Sigmoid colon (tissue), 7 donors: Measurements from ENCODE around the gene OR11H7. TPM values are rescaled to one million over a fixed set of nuclear protein-coding genes. Genes with fewer than 3 reads are reported as not detected.
"Not testable (repeated sequence)": the region's sequence is repeated elsewhere in the genome, so short reads cannot be mapped to it uniquely, and the experiment has no call there.

Experiments
- DNase-seq: peaks from one replicate; pipeline ENCODE4 v3.0.0-alpha.2; 2019
- H3K27ac ChIP-seq, 4 donors: fragments of 200-600 bp; sonication (generic); one replicate each; pipeline ENCODE4 v1.5.1; 2016 to 2019; ENCODE audit warnings: mild to moderate bottlenecking in 1 of 4
- H3K27me3 ChIP-seq, 3 donors: fragments of 200-600 bp; sonication (generic); one replicate each; pipeline ENCODE4 v1.5.1; 2019; ENCODE audit warnings: mild to moderate bottlenecking in 1 of 3
- H3K36me3 ChIP-seq, 4 donors: fragments of 200-600 bp; sonication (generic); one replicate each; pipeline ENCODE4 v1.5.1; 2016 to 2019
- H3K4me1 ChIP-seq, 4 donors: fragments of 200-600 bp; sonication (generic); one replicate each; pipeline ENCODE4 v1.5.1; 2017 to 2019
- H3K4me3 ChIP-seq, 4 donors: fragments of 200-600 bp; sonication (generic); one replicate each; pipeline ENCODE4 v1.5.1; 2017 to 2019; ENCODE audit warnings: mild to moderate bottlenecking in 2 of 4, moderate library complexity in 1 of 4
- H3K9me3 ChIP-seq, 4 donors: fragments of 200-600 bp in 3 of 4; sonication (generic) in 3 of 4; one replicate each; pipeline versions ENCODE4 v1.5.1 to v1.6.1; 2013 to 2019
- EP300 ChIP-seq, 4 donors: sonication (generic); formaldehyde crosslinking; IDR thresholded peaks; one replicate each; pipeline ENCODE4 v1.6.1; 2017; ENCODE audit warnings: antibody characterized with exemption in 4 of 4
- POLR2A ChIP-seq, 2 donors: fragments of 450-650 bp; IDR thresholded peaks; one replicate each; pipeline ENCODE4 v1.6.1; 2016; ENCODE audit warnings: antibody characterized with exemption in 2 of 2, mild to moderate bottlenecking in 2 of 2, moderate library complexity in 2 of 2
- POLR2AphosphoS5 ChIP-seq, 4 donors: sonication (generic); formaldehyde crosslinking; IDR thresholded peaks; one replicate each; pipeline ENCODE4 v1.6.1; 2017; ENCODE audit warnings: antibody characterized with exemption in 4 of 4
- WGBS, 2 donors: extraction: QIAGEN DNeasy Blood & Tissue Kit; methylation state at CpG; one replicate each; pipeline ENCODE4 v1.1.7; 2013; 5-methylcytosine and 5-hydroxymethylcytosine counted together
- intact Hi-C: fragments of 100-400 bp; cut with DNase I; formaldehyde crosslinking; loops from one replicate; pipeline ENCODE4 v1.15.1; 2023
- polyA plus RNA-seq, 3 donors: library from polyadenylated mRNA; stranded (reverse); fragments of 200-250 nt; gene quantifications; one replicate each; pipeline ENCODE4 v1.2.3, GENCODE V29; 2013
- total RNA-seq, 4 donors: library from RNA; depleted of rRNA; stranded (reverse); fragments of >200 nt; gene quantifications; one replicate each; pipeline ENCODE4 v1.1.0, GENCODE V29; 2016
- TF ChIP-seq, protein P1 (sequence below), 4 experiments: fragments of 450-650 bp in 3 of 4; fragments of 200-600 bp in 1 of 4; IDR thresholded peaks; one replicate each; pipeline ENCODE4 v1.5.1; 2016 to 2019; ENCODE audit warnings: antibody characterized with exemption in 4 of 4, mild to moderate bottlenecking in 3 of 4, moderate library complexity in 2 of 4
- donor health status: healthy with polysubstance abuse.
- donor health status: Bipolar disorder and iron deficiency.
- donor health status: healthy.

Gene OR11H7
- total and polyA plus RNA-seq, 7 donors, result not detected

DNA sequence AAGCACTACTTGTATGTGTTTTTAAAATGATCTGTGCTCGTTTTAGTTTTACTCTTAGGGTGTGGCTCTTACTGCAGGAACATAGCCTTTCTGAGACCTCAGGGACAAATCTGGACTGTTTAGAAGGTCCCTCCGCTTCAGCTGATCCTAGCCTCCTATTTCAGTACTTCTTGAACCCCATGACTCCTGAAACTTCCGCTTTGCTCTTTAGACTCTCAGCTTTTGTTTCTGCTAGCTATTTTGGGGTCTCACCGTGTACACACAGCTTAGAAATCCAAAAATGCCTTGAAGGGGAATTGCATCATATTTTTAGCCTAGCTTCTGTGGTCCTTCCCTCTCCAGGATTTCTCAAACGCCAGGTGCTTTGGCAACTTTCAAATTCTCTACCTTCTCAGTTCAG is 29.8 kb upstream of the OR11H7 start:
- TF ChIP-seq, protein P1, sequence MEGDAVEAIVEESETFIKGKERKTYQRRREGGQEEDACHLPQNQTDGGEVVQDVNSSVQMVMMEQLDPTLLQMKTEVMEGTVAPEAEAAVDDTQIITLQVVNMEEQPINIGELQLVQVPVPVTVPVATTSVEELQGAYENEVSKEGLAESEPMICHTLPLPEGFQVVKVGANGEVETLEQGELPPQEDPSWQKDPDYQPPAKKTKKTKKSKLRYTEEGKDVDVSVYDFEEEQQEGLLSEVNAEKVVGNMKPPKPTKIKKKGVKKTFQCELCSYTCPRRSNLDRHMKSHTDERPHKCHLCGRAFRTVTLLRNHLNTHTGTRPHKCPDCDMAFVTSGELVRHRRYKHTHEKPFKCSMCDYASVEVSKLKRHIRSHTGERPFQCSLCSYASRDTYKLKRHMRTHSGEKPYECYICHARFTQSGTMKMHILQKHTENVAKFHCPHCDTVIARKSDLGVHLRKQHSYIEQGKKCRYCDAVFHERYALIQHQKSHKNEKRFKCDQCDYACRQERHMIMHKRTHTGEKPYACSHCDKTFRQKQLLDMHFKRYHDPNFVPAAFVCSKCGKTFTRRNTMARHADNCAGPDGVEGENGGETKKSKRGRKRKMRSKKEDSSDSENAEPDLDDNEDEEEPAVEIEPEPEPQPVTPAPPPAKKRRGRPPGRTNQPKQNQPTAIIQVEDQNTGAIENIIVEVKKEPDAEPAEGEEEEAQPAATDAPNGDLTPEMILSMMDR (IDR thresholded peaks at IDR 0.05), result no peak
- TF ChIP-seq POLR2A (IDR thresholded peaks at IDR 0.05) (no peak), POLR2AphosphoS5 (IDR thresholded peaks at IDR 0.05) (no peak), EP300 (IDR thresholded peaks at IDR 0.05) (no peak)
- intact Hi-C loops, result no loop called here
- Histone ChIP-seq H3K27me3 (no peaks in the 10 kb centered on the region), H3K27ac (no peak overlapping the region), H3K9me3 (no peaks in the 10 kb centered on the region), H3K4me1 (no peaks in the 10 kb centered on the region), H3K4me3 (no peak overlapping the region), H3K36me3 (no peaks in the 10 kb centered on the region)
- 58 to 69% methylated on average over 5 of the region's 5 CpGs for whole genome bisulfite sequencing, 2 donors
- no peak for DNase-seq

DNA sequence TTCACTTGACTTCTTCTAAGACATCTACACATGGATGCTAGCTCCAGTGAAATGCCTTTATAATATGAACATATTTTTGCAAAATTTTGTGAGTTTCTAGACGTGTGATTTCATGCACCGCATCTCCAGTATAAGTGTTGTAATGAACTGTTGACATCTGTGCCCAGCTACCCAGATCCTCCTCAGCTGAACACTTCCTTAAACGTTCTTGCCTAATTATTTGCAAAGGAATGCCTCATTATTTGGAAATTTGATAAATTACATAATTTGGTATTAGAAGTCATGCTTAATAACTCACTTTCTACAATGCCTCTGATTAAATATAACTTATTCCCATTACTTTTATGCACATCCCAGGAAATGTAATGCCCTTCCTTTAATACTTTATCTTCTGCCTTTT is 24.1 kb upstream of the OR11H7 start:
- Histone ChIP-seq H3K27ac (no peak overlapping the region), H3K9me3 (no peaks in the 10 kb centered on the region), H3K27me3 (no peaks in the 10 kb centered on the region), H3K36me3 (no peaks in the 10 kb centered on the region), H3K4me3 (no peak overlapping the region), H3K4me1 (no peaks in the 10 kb centered on the region)
- intact Hi-C loops, result no loop called here
- TF ChIP-seq POLR2A (IDR thresholded peaks at IDR 0.05) (no peak), EP300 (IDR thresholded peaks at IDR 0.05) (no peak), POLR2AphosphoS5 (IDR thresholded peaks at IDR 0.05) (no peak)
- TF ChIP-seq, protein P1 (IDR thresholded peaks at IDR 0.05), result no peak
- DNase-seq, result no peak
- WGBS, 2 donors, result 58 to 67% methylated on average over 3 of the region's 3 CpGs

DNA sequence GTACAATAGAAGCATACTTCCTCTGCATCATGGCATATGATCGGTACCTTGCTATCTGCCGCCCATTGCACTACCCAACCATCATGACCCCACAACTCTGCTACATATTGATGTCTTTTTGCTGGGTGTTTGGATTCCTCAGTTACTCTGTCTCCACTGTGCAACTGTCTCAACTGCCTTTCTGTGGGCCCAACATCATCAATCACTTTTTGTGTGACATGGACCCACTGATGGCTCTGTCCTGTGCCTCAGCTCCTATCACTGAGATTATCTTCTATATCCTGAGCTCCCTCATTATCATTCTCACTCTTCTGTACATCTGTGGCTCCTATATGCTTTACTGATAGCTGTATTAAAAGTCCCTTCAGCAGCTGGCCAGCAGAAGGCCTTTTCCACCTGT is 19.2 kb upstream of the OR11H7 start:
- Histone ChIP-seq H3K36me3 (no peaks in the 10 kb centered on the region), H3K4me1 (no peaks in the 10 kb centered on the region), H3K27me3 (no peaks in the 10 kb centered on the region), H3K4me3 (no peak overlapping the region), H3K27ac (no peak overlapping the region), H3K9me3 (peaks cover 0 to 2% (median 0%) of the 10 kb centered on the region in 4 donors)
- 75 to 97% methylated on average over 2 of the region's 2 CpGs for WGBS, 2 donors
- no peak for TF ChIP-seq POLR2A (IDR thresholded peaks at IDR 0.05)
- intact Hi-C loops, result no loop called here
- DNase-seq, result no peak

DNA sequence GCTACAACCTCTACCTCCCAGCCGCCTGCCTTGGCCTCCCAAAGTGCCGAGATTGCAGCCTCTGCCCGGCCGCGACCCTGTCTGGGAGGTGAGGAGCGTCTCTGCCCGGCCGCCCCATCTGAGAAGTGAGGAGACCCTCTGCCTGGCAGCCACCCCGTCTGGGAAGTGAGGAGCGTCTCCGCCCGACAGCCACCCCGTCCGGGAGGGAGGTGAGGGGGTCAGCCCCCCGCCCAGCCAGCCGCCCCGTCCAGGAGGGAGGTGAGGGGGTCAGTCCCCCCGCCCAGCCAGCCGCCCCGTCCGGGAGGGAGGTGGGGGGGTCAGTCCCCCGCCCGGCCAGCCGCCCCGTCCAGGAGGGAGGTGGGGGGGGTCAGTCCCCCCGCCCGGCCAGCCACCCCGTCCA is 16.4 kb upstream of the OR11H7 start:
- H3K27me3 ChIP-seq, H3K9me3 ChIP-seq, H3K4me1 ChIP-seq, H3K36me3 ChIP-seq, H3K4me3 ChIP-seq, H3K27ac ChIP-seq, intact Hi-C loops, DNase-seq: not testable (repeated sequence)
- 79 to 91% methylated on average over 24 to 25 of the region's 28 CpGs for WGBS, 2 donors

DNA sequence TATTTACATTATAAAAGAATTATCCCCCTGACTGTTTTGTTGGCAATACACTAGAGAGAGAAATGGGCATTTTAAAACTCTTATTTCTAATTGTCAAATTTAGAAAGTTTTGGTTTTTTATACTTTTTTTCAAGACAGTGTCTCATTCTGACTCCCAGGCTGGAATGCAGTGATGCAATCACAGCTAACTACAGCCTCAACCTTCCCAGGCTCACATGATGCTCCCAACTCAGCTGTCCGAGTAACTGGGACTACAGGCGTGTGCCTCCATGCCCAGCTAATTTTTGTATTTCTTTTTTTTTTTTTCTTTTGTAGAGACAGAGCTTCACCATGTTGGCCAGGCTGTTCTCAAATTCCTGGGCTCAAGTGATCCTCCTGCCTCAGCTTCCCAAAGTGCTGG is 13.6 kb upstream of the OR11H7 start:
- DNase-seq, result no peak
- Histone ChIP-seq H3K36me3 (no peaks in the 10 kb centered on the region), H3K27me3 (no peaks in the 10 kb centered on the region), H3K4me1 (no peaks in the 10 kb centered on the region), H3K9me3 (peaks cover 0 to 2% (median 0%) of the 10 kb centered on the region in 4 donors), H3K27ac (no peak overlapping the region), H3K4me3 (no peak overlapping the region)
- 58 to 66% methylated on average over 2 of the region's 2 CpGs for WGBS, 2 donors
- no peak for TF ChIP-seq POLR2A (IDR thresholded peaks at IDR 0.05)
- TF ChIP-seq EP300 (IDR thresholded peaks at IDR 0.05), result no peak
- no peak for TF ChIP-seq POLR2AphosphoS5 (IDR thresholded peaks at IDR 0.05)
- TF ChIP-seq, protein P1 (IDR thresholded peaks at IDR 0.05), result no peak
- intact Hi-C loops, result no loop called here

DNA sequence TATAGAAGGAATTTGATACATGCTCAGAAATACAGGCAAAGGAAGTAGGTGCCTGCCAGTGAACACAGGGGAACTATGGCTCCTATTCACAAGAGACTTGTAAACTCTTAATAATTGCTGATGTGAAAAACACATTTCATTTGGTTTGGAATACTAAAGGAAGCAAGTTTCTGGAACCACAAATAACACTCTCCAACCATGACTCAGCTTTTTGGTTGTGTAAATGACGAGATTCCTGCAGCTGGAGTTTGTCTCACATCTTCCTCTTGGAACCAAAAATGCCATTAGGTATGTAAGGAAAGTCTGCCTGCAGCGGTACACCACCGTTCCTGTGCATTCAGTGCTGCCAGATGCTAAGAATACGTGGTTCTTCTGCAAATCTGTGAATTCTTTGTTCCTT is 9.7 kb upstream of the OR11H7 start:
- Histone ChIP-seq H3K4me3 (no peak overlapping the region), H3K4me1 (no peaks in the 10 kb centered on the region), H3K9me3 (peaks cover 0 to 2% (median 0%) of the 10 kb centered on the region in 4 donors), H3K36me3 (no peaks in the 10 kb centered on the region), H3K27me3 (no peaks in the 10 kb centered on the region), H3K27ac (no peak overlapping the region)
- WGBS, 2 donors, result 46 to 54% methylated on average over 4 of the region's 4 CpGs
- TF ChIP-seq, protein P1 (IDR thresholded peaks at IDR 0.05), result no peak
- TF ChIP-seq EP300 (IDR thresholded peaks at IDR 0.05) (no peak), POLR2A (IDR thresholded peaks at IDR 0.05) (no peak), POLR2AphosphoS5 (IDR thresholded peaks at IDR 0.05) (no peak)
- intact Hi-C loops, result no loop called here
- DNase-seq, result no peak
